Smooth muscle cell (in vitro differentiated cells): ENCODE data around the gene TMCC2. TPM values are rescaled to one million over a fixed set of nuclear protein-coding genes. Genes with fewer than 3 reads are reported as not detected.

Source experiments
- DNase-seq: peaks from one replicate; lab custom pipeline; 2025; ENCODE audit not compliant: unreplicated experiment; lab: John Stamatoyannopoulos, UW
- H2AFZ ChIP-seq: fragments of 200-600 bp; sonication (generic); 2 replicates; pipeline ENCODE4 v1.6.0; 2016; ENCODE audit warnings: antibody characterized with exemption, low read depth, mild to moderate bottlenecking
- H3F3A ChIP-seq: fragments of 200-600 bp; sonication (generic); 2 replicates; pipeline ENCODE4 v1.6.0; 2017; ENCODE audit warnings: antibody characterized with exemption, low read depth
- H3K27ac ChIP-seq: fragments of 200-600 bp; sonication (generic); 2 replicates; pipeline ENCODE4 v1.5.1; 2016; ENCODE audit warnings: low read depth, mild to moderate bottlenecking
- H3K27me3 ChIP-seq: fragments of 200-600 bp; sonication (generic); 2 replicates; pipeline ENCODE4 v1.6.1; 2016; ENCODE audit warnings: low read depth, mild to moderate bottlenecking
- H3K36me3 ChIP-seq: fragments of 200-600 bp; sonication (generic); 2 replicates; pipeline ENCODE4 v1.5.1; 2016; ENCODE audit warnings: low read depth
- H3K4me1 ChIP-seq: fragments of 200-600 bp; sonication (generic); 2 replicates; pipeline ENCODE4 v1.5.1; 2016; ENCODE audit warnings: low read depth
- H3K4me2 ChIP-seq: fragments of 200-600 bp; sonication (generic); 2 replicates; pipeline ENCODE4 v1.6.0; 2016; ENCODE audit warnings: mild to moderate bottlenecking
- H3K4me3 ChIP-seq: fragments of 200-600 bp; sonication (generic); 2 replicates; pipeline ENCODE4 v1.5.1; 2016; ENCODE audit warnings: mild to moderate bottlenecking
- H3K79me2 ChIP-seq: fragments of 200-600 bp; sonication (generic); 2 replicates; pipeline ENCODE4 v1.6.0; 2016; ENCODE audit warnings: low read depth, mild to moderate bottlenecking
- H3K9ac ChIP-seq: fragments of 200-600 bp; sonication (generic); 2 replicates; pipeline ENCODE4 v1.6.0; 2016; ENCODE audit warnings: low read depth
- H3K9me3 ChIP-seq: fragments of 200-600 bp; sonication (generic); replicated peaks from 2 replicates; pipeline ENCODE4 v1.5.1; 2016; ENCODE audit warnings: low read depth
- H4K20me1 ChIP-seq: fragments of 200-600 bp; sonication (generic); 2 replicates; pipeline ENCODE4 v1.6.0; 2016; ENCODE audit warnings: low read depth
- WGBS: methylation state at CpG from one replicate; pipeline ENCODE4 v1.1.7; 2016; ENCODE audit warnings: low lambda C conversion rate; 5-methylcytosine and 5-hydroxymethylcytosine counted together
- polyA plus RNA-seq: library from polyadenylated mRNA; unstranded; fragments of >200 nt; fragmentation: Nextera tagmentation; extraction: Ambion mirVana; gene quantifications from 2 replicates; pipeline ENCODE4 v1.2.1, GENCODE V29; 2016
- total RNA-seq: library from RNA; depleted of rRNA; stranded (reverse); fragments of >200 nt; gene quantifications from 2 replicates; pipeline ENCODE4 v1.2.3, GENCODE V29; 2014
- TF ChIP-seq, protein P1 (sequence below): fragments of 200-600 bp; sonication (generic); IDR thresholded peaks from 2 replicates; pipeline ENCODE4 v1.5.1; 2017; ENCODE audit warnings: borderline replicate concordance, mild to moderate bottlenecking, antibody characterized with exemption; ENCODE audit not compliant: insufficient read depth, poor library complexity, severe bottlenecking

TMCC2 gene
- total and polyA plus RNA-seq, 2 experiments from 2014 or later = 3.3 to 5.6 TPM

DNA sequence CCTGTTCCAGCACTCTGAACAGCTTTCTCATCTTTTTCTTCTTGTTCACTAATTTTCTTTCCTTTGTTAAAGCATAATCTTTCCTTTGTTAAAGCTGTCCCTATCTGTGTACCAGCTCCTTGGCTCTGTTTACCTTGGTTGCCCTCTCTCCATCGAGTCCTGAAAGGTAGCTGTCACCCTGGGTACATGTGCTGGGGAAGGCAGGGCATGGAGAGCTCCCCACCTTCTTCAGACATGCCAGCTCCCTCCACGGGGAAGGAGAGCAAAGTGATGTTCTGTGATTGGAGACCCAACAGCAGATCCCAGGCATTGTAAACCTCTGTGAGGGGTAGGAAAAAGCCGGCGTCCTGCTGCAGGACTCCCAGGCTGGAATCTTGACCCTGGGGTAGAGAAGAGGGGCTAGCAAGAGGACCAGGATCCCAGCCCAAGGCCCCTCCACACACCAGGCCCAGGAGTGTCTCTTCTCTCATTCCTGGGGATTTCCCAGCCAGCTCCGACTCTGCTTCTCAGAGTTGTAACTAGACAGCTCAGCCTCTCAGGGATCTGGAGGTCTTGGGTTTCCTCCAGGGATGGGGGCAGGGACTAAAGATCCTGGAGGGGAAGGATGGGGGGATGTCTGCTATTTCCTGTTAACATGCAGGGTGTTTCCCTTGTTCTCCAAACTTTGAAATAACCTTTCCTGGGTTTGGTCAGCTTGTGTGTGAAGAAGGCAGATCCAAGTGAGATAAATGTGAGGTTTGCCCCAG, 34.4 kb downstream of the TMCC2 start:
- Histone ChIP-seq H3K27ac (peak overlapping the region; percentile 96), H3K4me2 (peak overlapping the region; percentile 69), H3K36me3 (no peaks in the 10 kb centered on the region), H3K9ac (peak overlapping the region; percentile 91), H3K4me3 (no peak overlapping the region), H2AFZ (peak overlapping the region; percentile 29), H4K20me1 (no peaks in the 10 kb centered on the region), H3K79me2 (no peaks in the 10 kb centered on the region), H3K4me1 (peaks cover 30% of the 10 kb centered on the region), H3K27me3 (no peaks in the 10 kb centered on the region), H3K9me3 (no peaks in the 10 kb centered on the region), H3F3A (peaks cover 6% of the 10 kb centered on the region)
- 36% methylated on average over 5 of the region's 5 CpGs for WGBS
- TF ChIP-seq, protein P1, sequence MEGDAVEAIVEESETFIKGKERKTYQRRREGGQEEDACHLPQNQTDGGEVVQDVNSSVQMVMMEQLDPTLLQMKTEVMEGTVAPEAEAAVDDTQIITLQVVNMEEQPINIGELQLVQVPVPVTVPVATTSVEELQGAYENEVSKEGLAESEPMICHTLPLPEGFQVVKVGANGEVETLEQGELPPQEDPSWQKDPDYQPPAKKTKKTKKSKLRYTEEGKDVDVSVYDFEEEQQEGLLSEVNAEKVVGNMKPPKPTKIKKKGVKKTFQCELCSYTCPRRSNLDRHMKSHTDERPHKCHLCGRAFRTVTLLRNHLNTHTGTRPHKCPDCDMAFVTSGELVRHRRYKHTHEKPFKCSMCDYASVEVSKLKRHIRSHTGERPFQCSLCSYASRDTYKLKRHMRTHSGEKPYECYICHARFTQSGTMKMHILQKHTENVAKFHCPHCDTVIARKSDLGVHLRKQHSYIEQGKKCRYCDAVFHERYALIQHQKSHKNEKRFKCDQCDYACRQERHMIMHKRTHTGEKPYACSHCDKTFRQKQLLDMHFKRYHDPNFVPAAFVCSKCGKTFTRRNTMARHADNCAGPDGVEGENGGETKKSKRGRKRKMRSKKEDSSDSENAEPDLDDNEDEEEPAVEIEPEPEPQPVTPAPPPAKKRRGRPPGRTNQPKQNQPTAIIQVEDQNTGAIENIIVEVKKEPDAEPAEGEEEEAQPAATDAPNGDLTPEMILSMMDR = no peak
- no peak for DNase-seq

DNA sequence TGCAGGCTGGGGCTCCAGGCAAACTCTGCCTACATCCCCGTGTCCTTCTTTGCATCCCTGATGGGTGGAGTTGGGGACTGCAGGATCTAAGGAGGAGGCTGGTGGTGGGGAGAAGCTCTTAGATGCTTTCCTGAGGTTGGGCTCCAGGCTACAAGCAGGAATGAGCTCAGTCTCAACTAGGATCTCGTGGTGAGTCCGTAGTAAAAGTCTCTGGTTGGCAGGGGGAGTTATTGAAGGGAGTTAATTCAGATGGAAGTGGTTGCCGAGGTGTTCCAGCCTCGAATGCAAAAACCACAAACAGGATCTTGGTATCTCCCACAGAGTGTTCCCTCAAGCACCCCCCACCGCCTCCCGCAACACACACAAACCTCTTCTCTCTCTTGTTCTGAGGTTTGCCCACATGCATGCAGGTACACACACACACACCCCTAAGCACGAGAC, 35.0 kb downstream of the TMCC2 start:
- TF ChIP-seq, protein P1 = no peak
- DNase-seq = no peak
- Histone ChIP-seq H4K20me1 (no peaks in the 10 kb centered on the region), H3K4me1 (peaks cover 30% of the 10 kb centered on the region), H3K9ac (peak overlapping the region; percentile 91), H3K79me2 (no peaks in the 10 kb centered on the region), H3K27ac (peak overlapping the region; percentile 96), H3F3A (peaks cover 6% of the 10 kb centered on the region), H3K9me3 (no peaks in the 10 kb centered on the region), H3K27me3 (no peaks in the 10 kb centered on the region), H3K4me2 (peak overlapping the region; percentile 69), H3K4me3 (no peak overlapping the region), H3K36me3 (no peaks in the 10 kb centered on the region), H2AFZ (no peak overlapping the region)
- 41% methylated on average over 8 of the region's 8 CpGs for WGBS

DNA sequence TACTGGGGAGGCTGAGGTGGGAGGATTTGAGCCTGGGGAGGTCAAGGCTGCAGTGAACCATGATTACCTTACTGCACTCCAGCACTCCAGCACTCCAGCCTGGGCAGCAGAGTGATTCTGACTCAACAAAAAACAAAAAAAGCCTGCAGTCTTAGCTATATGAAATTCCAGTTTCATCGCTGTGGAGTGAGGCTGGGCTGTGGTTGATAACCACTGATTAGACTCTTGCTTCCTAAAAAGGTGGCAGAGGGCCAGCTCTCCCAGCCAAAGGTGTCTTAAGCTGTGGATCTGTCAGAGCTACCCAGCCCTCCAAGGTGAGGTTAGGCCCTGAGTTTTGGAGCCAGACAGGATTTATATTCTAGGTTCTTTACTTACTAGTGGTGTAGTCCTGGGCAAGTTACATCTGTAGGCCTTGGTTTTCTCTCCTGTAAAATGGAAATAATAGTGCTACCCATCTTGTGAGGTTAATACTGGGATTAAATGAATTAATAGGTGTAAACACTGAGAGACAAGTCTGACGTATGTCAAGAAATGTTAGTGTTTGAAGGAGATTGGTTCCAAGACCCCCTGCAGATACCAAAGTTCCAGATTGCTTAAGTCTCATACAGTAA, 35.9 kb downstream of the TMCC2 start:
- Histone ChIP-seq H3K4me3 (no peak overlapping the region), H3K79me2 (no peaks in the 10 kb centered on the region), H3K36me3 (no peaks in the 10 kb centered on the region), H3K4me1 (peaks cover 25% of the 10 kb centered on the region), H3K27ac (peak overlapping the region; percentile 96), H3K9me3 (no peaks in the 10 kb centered on the region), H4K20me1 (no peaks in the 10 kb centered on the region), H3K4me2 (peak overlapping the region; percentile 41), H3K27me3 (no peaks in the 10 kb centered on the region), H2AFZ (no peak overlapping the region), H3K9ac (no peak overlapping the region), H3F3A (peaks cover 6% of the 10 kb centered on the region)
- TF ChIP-seq, protein P1 = no peak
- no peak for DNase-seq
- 51% methylated on average over 2 of the region's 2 CpGs for WGBS
